GM21447 (cell line): ENCODE measurements around the gene CTNNA3.

Source experiments
- ATAC-seq: cut with Tn5 transposase; IDR thresholded peaks from one replicate; pipeline ENCODE4 v1.9.1; 2021; ENCODE audit not compliant: unreplicated experiment

Gene CTNNA3

GRCh38 chr10:67151471-67151870 is 544.5 kb downstream of the CTNNA3 start:
- ATAC-seq: no peak

DNA sequence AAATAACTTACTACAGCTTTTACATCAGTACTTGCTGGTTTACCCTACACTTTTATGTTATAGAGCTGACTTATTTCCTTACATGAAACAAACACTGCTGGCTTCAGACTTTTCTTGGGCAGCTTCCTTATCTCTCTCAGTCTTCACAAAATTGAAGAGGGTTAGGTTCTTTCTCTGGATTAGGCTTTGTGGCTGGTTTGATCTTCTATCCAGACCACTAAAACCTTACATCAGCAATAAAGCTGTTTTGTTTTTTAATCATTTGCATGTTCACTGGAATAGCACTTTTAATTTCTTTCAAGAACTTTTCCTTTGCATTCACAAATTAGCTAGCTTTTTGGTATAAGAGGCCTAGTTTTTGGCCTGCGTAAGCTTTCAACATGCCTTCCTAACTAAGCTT is 551.5 kb downstream of the CTNNA3 start:
- no peak for ATAC-seq

- no peak for ATAC-seq
These were observed 554.7 kb downstream of the CTNNA3 start for GRCh38 chr10:67141300-67141699.

DNA sequence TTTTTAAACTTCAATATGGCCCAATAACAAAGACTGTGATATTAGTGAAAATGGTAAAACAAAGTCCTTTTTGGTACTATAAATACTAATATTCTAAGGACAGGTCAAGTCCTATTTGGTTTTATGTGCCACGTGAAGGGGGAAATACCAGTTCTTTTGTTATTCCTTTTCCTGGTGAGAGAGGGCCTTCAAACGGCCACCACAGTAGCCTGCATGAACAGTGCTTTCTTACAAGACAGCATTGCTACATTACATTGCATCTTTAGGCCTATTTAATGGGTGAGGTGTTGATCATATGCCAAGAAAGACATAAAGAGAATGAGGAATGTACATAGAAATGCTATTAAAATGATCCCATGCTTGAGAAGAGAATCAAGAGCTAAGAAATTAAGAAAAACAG is 555.4 kb downstream of the CTNNA3 start:
- no peak for ATAC-seq

DNA sequence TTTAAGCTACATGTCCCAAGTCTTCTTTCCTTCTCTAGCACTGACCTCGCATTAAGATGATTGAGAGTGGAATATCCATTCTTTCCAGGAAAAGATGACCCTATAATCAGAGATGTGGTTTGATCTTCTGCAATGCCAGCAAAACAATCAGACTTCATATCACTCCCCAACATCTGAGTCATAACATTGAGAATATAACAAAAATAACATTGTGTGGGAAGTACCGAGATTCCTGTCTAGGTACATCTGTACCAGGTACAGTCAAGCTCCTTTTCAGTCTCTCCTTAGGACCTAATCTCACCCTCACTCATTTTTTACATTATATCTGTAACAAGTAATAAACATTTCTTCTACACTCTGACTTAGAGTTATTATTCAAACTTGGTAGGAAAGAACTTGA is 568.6 kb downstream of the CTNNA3 start:
- ATAC-seq: no peak

- no peak for ATAC-seq
These were observed 576.3 kb downstream of the CTNNA3 start for GRCh38 chr10:67119651-67120050.

DNA sequence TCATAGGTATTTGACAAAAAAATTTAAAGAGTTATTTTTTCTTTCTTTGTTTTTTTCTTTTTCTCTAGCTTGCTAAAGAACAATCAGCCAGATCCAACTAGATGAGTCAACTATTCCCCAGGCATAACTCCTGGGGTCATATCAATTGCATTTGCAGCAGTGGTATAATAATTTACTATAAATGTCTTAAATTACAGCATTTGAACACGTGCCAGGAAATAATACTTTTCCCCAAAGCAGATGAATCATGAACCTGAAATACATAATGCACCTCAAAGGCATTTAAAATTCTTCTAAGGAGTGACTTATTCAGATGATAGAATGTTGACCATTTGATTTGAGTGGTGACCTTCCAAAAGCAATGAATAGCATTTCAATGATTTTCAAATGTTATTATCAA is 580.0 kb downstream of the CTNNA3 start:
- no peak for ATAC-seq

DNA sequence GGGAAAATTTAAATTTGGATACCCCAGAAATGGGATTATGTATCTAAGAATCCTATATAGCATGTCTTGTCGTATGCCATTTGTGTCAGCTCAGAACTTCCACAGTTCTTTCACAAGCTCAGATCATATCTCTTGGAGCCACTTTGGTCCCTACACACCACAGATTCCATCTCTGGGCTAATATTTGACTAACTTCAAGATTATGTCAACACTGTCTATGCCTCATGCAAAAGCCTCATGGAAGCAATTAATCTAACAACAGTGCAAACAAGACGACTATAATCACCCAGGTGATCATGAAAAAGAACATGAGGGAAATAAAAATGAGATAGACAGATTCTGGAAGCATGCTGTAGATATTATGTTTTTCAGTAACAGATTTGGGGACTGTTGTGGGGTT is 581.0 kb downstream of the CTNNA3 start:
- ATAC-seq: no peak

DNA sequence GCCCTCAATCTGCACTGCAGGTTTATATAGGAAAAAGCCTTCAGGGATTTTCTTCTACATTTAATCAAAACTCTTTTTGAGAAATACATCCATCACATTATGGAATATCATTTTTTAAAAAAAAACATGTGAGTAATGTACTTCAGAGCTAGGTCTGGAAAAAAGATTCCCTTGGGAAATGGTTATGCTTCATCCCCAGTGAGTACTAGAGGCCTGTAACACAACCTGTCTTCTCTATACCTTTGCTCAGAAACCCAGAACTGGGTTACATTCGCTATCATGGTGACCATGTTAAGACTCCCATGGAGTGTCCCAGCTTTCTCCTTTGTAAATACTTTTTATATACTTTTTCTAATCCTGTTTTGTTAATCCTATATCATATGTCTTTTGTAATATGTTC is 583.2 kb downstream of the CTNNA3 start:
- ATAC-seq: no peak

DNA sequence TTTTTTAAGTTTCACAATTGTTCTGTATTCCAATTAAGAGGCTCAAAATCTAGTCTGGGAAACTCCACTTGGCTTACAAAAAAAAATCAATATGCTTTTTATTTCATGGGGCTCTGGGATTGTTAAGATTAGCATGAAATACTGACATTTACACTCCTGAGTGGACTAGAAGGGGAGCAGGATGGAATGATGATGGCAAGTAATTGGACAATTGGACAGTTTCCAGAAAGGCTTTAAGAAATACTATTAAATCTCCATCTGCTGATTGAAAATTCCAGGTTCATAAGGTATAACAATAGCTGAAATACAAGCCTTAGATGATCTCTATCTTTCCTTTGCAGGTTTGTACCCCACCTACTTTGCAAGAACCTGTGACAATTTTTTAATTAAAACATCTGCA is 585.7 kb downstream of the CTNNA3 start:
- ATAC-seq: no peak

DNA sequence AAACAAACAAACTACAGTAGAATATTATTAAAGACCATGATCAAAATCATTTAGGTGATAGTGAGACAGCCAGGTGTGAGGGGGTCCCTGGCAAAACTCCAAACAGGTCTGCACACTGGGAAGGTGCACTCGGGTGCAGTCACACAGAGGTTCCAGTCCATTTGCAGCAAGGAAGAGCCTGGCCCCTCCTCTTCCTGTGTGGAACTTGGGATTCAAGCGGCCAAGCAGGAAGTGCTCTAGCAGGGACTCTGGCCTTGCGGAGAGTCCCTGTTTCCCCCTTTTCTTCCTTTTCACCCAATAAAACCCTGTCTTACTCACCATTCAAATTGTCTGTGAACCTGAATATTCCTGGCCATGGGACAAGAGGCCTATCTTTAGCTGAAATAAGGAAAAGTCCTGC is 588.3 kb downstream of the CTNNA3 start:
- no peak for ATAC-seq

GRCh38 chr10:67100951-67101350 is 595.0 kb downstream of the CTNNA3 start:
- no peak for ATAC-seq

DNA sequence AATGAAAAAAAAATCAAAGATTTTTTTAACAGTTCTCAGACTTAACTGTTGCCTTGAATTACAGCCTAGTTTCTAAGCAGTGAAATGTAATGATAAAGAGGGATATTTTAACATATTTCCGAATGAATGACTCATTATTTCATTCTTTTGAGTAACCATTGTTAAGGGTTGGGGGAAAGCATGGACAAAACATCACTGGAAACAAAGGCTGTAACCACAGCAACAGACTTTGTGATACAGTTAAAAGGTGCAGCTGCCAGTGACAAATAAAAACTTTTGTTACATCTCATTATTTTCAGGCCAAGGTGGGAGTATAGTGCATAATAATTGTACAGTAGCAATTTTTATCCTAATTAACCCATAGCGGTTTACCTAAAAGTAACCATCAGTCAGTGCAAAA is 597.5 kb downstream of the CTNNA3 start:
- ATAC-seq: no peak

DNA sequence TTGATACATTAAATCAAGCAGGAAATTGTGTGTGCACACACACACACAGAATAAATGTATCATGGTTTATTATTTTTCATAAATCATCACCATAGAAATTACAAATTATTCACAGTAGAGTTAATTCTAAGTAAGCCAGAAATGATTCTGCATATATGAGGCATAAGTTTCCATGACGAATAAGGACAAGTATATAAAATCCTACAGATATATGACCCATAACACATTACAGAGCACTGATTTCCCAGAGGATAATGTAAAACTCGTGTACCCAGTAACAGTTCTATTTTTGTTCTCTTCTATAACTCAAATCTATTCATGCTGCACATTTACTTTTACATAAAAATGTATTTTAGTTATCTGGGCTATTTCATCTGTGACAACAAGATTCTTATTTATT is 600.5 kb downstream of the CTNNA3 start:
- ATAC-seq: no peak

- no peak for ATAC-seq
These were observed 608.0 kb downstream of the CTNNA3 start for GRCh38 chr10:67088036-67088435.

DNA sequence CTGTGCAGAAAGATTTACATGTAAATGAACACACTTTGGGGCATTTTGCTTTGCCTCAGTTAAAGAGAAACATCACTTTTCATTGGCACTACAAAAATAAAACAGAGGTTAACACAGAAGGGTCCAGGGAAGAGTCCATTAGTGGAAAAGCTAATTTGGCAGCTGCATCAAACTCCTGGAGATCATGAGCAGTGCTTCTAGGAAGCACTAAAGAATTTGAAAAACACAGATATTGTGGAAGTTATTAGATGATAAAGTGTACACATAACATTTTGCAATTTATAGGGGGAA is 608.9 kb downstream of the CTNNA3 start:
- no peak for ATAC-seq

- ATAC-seq: no peak
These were observed 609.5 kb downstream of the CTNNA3 start for GRCh38 chr10:67086327-67087134.

- ATAC-seq: no peak
These were observed 616.9 kb downstream of the CTNNA3 start for GRCh38 chr10:67079126-67079525.

DNA sequence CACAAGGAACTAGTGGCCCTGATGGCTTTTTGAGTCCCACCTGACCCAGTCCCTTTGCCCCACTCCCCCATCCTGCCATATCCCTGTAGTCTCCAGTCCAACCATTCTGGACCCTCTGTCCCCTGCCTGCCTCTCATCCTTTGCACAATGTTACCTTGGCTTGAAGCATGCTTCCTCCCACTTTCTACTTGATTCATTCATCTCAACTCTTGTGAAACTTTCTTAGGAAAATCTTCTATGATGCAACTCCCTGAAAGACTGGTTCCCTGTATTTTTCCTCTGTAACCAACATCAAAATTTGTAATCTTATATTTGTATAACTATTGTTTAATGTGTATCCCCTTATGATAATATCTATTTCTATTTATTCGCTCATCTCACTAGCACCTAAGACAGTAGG is 618.6 kb downstream of the CTNNA3 start:
- ATAC-seq: no peak

DNA sequence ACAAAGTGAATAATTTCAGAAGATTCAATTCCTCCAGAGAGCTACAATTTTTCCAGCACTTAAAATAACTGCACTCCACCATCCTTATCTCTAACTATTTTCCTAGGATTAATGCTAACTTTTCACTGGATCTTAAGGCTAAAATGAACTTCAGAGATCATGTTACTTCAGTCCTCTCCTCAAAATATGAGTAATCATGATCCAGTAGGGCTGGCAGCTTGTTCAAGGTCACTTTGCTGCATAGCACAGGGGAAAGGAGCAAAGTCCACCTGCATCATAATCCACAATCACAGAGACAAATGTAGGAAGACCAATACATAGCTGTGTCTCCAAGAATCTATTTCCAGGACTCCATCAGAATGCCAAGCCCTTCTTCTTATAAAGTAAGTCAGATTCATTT is 619.9 kb downstream of the CTNNA3 start:
- no peak for ATAC-seq

- no peak for ATAC-seq
These were observed 620.5 kb downstream of the CTNNA3 start for GRCh38 chr10:67075491-67075971.

DNA sequence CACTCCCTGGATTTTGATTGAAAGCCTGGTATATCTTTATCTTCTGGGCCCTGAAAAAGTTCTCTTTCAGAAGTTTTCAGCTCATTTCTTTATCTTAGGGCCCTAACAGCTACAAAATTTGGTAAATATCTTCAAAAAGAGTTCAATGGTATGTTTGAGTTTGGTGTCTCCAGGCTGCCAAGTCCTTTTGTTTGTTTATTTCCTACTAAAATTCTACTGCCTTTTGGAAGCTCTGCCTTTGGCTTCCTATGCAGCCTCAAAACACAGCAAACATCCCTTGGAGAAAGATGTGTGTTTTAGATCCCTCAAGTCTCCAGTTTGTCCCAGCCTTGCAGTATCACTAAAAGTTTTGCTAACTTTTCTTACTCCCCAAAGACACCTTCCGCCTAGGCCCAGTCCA is 623.3 kb downstream of the CTNNA3 start:
- no peak for ATAC-seq

DNA sequence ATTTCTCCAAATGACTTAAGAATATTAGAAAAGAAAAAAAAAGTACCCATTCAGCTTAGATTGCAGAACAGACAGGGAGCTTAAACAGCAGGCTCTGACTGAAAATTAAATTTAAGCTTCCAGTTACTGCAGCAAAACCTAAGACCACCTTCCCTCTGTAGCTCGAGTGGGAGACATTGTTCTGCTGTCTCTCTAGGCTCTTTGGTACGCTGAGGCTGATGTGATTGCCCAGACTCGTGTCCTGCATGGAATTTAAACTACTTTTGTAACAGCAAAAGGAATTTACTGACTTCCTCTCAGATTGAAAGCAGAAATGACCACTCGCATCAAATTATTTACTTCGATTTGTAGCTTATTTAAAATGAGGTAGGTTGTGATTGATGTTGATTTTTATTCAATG is 645.6 kb downstream of the CTNNA3 start:
- ATAC-seq: no peak
